Astrocyte (in vitro differentiated cells and primary cell): ENCODE data around the gene KRT39.

Experiments used
- EZH2 ChIP-seq: IDR thresholded peaks from 2 replicates; pipeline ENCODE4 v1.6.1; 2012; ENCODE audit warnings: mild to moderate bottlenecking, low read length, inconsistent platforms; ENCODE audit not compliant: insufficient read depth
- TF ChIP-seq, protein P1 (sequence below): IDR thresholded peaks from 2 replicates; pipeline ENCODE4 v1.5.1; 2011; ENCODE audit warnings: low read depth, mild to moderate bottlenecking, inconsistent platforms, low read length, moderate library complexity; ENCODE audit not compliant: insufficient read depth

DNA sequence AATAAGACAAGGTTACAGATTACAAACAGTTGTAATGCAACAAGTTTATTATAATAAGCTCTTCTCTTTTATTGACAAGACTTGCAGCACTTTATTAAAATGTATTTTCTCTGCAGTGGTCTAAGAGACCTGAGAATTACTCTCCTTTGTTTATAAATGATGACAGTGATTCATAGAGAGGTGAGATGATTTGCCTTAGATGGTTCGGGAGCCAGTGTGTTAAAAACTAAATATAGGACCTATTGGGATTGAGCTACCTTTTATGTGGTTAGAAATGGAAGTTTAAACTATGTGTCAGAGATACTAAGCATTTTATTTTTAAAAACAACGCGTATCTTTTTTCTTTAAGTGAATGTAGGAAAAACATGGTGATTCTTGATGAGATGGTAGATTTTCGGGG is 30.1 kb upstream of the KRT39 start:
- TF ChIP-seq, protein P1, sequence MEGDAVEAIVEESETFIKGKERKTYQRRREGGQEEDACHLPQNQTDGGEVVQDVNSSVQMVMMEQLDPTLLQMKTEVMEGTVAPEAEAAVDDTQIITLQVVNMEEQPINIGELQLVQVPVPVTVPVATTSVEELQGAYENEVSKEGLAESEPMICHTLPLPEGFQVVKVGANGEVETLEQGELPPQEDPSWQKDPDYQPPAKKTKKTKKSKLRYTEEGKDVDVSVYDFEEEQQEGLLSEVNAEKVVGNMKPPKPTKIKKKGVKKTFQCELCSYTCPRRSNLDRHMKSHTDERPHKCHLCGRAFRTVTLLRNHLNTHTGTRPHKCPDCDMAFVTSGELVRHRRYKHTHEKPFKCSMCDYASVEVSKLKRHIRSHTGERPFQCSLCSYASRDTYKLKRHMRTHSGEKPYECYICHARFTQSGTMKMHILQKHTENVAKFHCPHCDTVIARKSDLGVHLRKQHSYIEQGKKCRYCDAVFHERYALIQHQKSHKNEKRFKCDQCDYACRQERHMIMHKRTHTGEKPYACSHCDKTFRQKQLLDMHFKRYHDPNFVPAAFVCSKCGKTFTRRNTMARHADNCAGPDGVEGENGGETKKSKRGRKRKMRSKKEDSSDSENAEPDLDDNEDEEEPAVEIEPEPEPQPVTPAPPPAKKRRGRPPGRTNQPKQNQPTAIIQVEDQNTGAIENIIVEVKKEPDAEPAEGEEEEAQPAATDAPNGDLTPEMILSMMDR: no peak
- no peak for TF ChIP-seq EZH2
